K562 (cell line): ENCODE results near the gene IGF2R. TPM values are rescaled to one million over a fixed set of nuclear protein-coding genes. Genes with fewer than 3 reads are reported as not detected.

ENCODE experiments used
- DACH1 ChIP-seq: fragments of 450-650 bp; IDR thresholded peaks from 2 replicates; pipeline ENCODE4 v1.6.1; 2018; ENCODE audit not compliant: partially characterized antibody
- DIDO1 ChIP-seq: fragments of 450-650 bp; IDR thresholded peaks from 2 replicates; pipeline ENCODE4 v1.6.1; 2016; ENCODE audit warnings: low read depth, missing biosample characterization, missing genetic modification characterization
- FOS ChIP-seq: IDR thresholded peaks from 3 replicates; pipeline ENCODE4 v1.6.1; 2011; ENCODE audit not compliant: insufficient read length; ENCODE audit errors: extremely low read depth
- GTF2F1 ChIP-seq: IDR thresholded peaks from 2 replicates; pipeline ENCODE4 v1.6.1; 2011; ENCODE audit warnings: low read depth, low read length, improper control_type of control experiment
- KLF10 ChIP-seq: fragments of 250-450 bp; sonication (Bioruptor Pico); IDR thresholded peaks from 2 replicates; pipeline ENCODE4 v1.6.1; 2021; ENCODE audit warnings: matching md5 sums
- SIN3A ChIP-seq, 2 experiments: fragments of 150-350 bp in 1 of 2; IDR thresholded peaks; 2 replicates each; pipeline ENCODE4 v1.6.1; 2011 to 2016; ENCODE audit warnings: borderline replicate concordance in 2 of 2, low read depth in 2 of 2, low read length in 2 of 2, mild to moderate bottlenecking in 2 of 2, moderate library complexity in 2 of 2; ENCODE audit not compliant: control insufficient read depth in 1 of 2
- SMARCA4 ChIP-seq: fragments of 450-650 bp; IDR thresholded peaks from 2 replicates; pipeline ENCODE4 v1.6.1; 2016
- ZNF124 ChIP-seq: sonication (generic); formaldehyde crosslinking; IDR thresholded peaks from 2 replicates; pipeline ENCODE4 v1.8.1; 2022; ENCODE audit warnings: missing genetic modification reagents
- polyA plus RNA-seq, 8 experiments: library from polyadenylated mRNA; depleted of rRNA in 4 of 8; stranded (reverse) in 5 of 8; unstranded in 3 of 8; fragments of >200 nt; fragmentation: Nextera tagmentation in 2 of 8; fragmentation: Illumina TruSeq in 1 of 8; extraction: Ambion mirVana in 2 of 8; extraction: Trizol in 1 of 8; gene quantifications; 2 replicates each; pipeline versions ENCODE4 v1.2.1 to v1.2.3, GENCODE V29; 2011 to 2014; ENCODE audit warnings: inconsistent platforms in 1 of 8, missing spikeins in 1 of 8
- total RNA-seq, 7 experiments: library from RNA; depleted of rRNA in 6 of 7; stranded (reverse); fragments of >200 nt in 6 of 7; fragmentation: Illumina TruSeq in 2 of 7; extraction: Trizol in 2 of 7; gene quantifications; 2 replicates each; pipeline versions ENCODE4 v1.2.1 to v1.2.3, GENCODE V29; 2011 to 2021; ENCODE audit warnings: low replicate concordance in 1 of 7
- TF ChIP-seq, protein P1 (sequence below), 2 experiments: fragments of 450-650 bp; formaldehyde crosslinking in 1 of 2; IDR thresholded peaks; 2 replicates each; pipeline versions ENCODE4 v1.4.0 to v1.6.1; 2014 to 2020; ENCODE audit warnings: mild to moderate bottlenecking in 2 of 2, borderline replicate concordance in 1 of 2, low read depth in 1 of 2
- TF ChIP-seq, protein P2 (sequence below): fragments of 450-650 bp; IDR thresholded peaks from 2 replicates; pipeline ENCODE4 v1.6.1; 2016; ENCODE audit warnings: low read depth

The IGF2R gene
- total and polyA plus RNA-seq, 9 of the 15 experiments (the other 6 are each of a cell fraction or from before 2014, with no cell fraction given): 3.5 to 92.3 (median 34.5) TPM

DNA sequence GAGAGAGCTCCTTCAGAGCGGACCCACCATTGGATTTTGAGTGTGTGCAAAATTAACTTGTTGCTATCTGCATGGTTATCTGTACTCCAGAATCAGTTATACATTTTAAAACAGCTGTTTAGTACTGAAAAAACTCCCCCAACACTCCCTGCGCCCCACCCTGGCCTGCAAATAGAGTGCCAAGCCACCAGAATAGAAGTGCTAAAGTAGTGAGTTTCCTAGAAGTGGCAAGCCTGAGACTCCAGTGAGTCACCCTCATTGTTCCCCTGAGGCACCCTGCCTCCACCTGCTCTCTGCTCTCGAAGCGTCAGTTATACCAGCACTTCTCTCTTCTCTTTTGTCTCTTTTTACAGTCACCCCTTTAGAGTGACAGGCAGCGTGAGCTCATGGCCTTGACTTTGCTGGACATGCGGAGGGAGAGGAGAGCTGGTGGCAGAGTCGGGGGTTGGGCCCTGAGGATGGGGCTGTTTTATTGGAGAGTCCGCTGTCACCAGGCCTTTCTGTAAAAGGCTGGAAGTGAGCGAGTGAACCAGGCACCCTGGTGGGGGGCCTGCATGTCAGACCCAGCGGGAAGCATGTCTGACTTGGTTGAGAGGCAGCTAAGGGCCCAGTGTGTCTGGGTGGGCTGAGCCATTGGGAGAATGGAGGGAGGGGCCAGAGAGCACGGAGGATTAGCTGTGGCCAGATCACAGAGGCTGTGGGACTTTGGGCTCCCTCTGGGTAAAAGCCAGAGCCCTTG, 10.4 kb downstream of the IGF2R start (continued):
- TF ChIP-seq FOS (no peak), DIDO1 (tag) (no peak), DACH1 (peak; percentile 76), KLF10 (CRISPR knock-in tag) (no peak), SMARCA4 (no peak), SIN3A (IDR thresholded peaks at IDR 0.05; ENCODE audit: borderline replicate concordance in 2 of 2, control insufficient read depth in 1 of 2, low read depth in 2 of 2, low read length in 2 of 2) (no peak), GTF2F1 (no peak), ZNF124 (CRISPR knock-in tag) (no peak)
- TF ChIP-seq, protein P1, sequence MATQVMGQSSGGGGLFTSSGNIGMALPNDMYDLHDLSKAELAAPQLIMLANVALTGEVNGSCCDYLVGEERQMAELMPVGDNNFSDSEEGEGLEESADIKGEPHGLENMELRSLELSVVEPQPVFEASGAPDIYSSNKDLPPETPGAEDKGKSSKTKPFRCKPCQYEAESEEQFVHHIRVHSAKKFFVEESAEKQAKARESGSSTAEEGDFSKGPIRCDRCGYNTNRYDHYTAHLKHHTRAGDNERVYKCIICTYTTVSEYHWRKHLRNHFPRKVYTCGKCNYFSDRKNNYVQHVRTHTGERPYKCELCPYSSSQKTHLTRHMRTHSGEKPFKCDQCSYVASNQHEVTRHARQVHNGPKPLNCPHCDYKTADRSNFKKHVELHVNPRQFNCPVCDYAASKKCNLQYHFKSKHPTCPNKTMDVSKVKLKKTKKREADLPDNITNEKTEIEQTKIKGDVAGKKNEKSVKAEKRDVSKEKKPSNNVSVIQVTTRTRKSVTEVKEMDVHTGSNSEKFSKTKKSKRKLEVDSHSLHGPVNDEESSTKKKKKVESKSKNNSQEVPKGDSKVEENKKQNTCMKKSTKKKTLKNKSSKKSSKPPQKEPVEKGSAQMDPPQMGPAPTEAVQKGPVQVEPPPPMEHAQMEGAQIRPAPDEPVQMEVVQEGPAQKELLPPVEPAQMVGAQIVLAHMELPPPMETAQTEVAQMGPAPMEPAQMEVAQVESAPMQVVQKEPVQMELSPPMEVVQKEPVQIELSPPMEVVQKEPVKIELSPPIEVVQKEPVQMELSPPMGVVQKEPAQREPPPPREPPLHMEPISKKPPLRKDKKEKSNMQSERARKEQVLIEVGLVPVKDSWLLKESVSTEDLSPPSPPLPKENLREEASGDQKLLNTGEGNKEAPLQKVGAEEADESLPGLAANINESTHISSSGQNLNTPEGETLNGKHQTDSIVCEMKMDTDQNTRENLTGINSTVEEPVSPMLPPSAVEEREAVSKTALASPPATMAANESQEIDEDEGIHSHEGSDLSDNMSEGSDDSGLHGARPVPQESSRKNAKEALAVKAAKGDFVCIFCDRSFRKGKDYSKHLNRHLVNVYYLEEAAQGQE (IDR thresholded peaks at IDR 0.05; ENCODE audit: borderline replicate concordance): no peak
- TF ChIP-seq, protein P1 (CRISPR knock-in tag; IDR thresholded peaks at IDR 0.05; ENCODE audit: low read depth): no peak
- TF ChIP-seq, protein P2, sequence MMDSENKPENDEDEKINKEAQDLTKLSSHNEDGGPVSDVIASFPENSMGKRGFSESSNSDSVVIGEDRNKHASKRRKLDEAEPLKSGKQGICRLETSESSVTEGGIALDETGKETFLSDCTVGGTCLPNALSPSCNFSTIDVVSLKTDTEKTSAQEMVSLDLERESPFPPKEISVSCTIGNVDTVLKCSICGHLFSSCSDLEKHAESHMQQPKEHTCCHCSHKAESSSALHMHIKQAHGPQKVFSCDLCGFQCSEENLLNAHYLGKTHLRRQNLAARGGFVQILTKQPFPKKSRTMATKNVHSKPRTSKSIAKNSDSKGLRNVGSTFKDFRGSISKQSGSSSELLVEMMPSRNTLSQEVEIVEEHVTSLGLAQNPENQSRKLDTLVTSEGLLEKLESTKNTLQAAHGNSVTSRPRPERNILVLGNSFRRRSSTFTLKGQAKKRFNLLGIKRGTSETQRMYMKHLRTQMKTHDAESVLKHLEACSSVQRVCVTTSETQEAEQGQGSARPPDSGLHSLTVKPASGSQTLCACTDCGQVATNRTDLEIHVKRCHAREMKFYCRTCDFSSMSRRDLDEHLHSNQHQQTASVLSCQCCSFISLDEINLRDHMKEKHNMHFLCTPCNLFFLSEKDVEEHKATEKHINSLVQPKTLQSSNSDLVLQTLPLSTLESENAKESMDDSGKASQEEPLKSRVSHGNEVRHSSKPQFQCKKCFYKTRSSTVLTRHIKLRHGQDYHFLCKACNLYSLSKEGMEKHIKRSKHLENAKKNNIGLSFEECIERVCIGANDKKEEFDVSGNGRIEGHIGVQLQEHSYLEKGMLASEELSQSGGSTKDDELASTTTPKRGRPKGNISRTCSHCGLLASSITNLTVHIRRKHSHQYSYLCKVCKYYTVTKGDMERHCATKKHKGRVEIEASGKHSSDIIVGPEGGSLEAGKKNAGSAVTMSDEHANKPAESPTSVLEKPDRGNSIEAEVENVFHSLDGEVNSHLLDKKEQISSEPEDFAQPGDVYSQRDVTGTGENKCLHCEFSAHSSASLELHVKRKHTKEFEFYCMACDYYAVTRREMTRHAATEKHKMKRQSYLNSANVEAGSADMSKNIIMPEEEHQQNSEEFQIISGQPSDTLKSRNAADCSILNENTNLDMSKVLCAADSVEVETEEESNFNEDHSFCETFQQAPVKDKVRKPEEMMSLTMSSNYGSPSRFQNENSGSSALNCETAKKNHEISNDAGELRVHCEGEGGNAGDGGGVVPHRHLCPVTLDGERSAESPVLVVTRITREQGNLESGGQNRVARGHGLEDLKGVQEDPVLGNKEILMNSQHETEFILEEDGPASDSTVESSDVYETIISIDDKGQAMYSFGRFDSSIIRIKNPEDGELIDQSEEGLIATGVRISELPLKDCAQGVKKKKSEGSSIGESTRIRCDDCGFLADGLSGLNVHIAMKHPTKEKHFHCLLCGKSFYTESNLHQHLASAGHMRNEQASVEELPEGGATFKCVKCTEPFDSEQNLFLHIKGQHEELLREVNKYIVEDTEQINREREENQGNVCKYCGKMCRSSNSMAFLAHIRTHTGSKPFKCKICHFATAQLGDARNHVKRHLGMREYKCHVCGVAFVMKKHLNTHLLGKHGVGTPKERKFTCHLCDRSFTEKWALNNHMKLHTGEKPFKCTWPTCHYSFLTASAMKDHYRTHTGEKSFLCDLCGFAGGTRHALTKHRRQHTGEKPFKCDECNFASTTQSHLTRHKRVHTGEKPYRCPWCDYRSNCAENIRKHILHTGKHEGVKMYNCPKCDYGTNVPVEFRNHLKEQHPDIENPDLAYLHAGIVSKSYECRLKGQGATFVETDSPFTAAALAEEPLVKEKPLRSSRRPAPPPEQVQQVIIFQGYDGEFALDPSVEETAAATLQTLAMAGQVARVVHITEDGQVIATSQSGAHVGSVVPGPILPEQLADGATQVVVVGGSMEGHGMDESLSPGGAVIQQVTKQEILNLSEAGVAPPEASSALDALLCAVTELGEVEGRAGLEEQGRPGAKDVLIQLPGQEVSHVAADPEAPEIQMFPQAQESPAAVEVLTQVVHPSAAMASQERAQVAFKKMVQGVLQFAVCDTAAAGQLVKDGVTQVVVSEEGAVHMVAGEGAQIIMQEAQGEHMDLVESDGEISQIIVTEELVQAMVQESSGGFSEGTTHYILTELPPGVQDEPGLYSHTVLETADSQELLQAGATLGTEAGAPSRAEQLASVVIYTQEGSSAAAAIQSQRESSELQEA: no peak
